Gastrocnemius medialis (tissue), 4 donors: Measurements from ENCODE around the gene MYLK. TPM values are rescaled to one million over a fixed set of nuclear protein-coding genes. Genes with fewer than 3 reads are reported as not detected.
A peak's percentile ranks its signal among the peaks of the same experiment; 100 is the strongest.
"Not testable (repeated sequence)": the region's sequence is repeated elsewhere in the genome, so short reads cannot be mapped to it uniquely, and the experiment has no call there.

ENCODE experiments used
- ATAC-seq, 2 donors: fragments of 150-250 bp; one replicate each; pipeline ENCODE4 v1.9.1; 2016
- DNase-seq, 2 donors: peaks; one replicate each; pipeline ENCODE4 v3.0.0-alpha.2; 2019
- H3K27ac ChIP-seq, 4 donors: fragments of 200-600 bp; sonication (generic); 1 replicate in 1 of 4; 2 replicates in 3 of 4; pipeline ENCODE4 v1.5.1; 2016 to 2018; ENCODE audit warnings: mild to moderate bottlenecking in 2 of 4, moderate library complexity in 1 of 4
- H3K27me3 ChIP-seq, 3 donors: fragments of 200-600 bp; sonication (generic) in 2 of 3; 1 replicate in 1 of 3; 2 replicates in 2 of 3; pipeline versions ENCODE4 v1.5.1 to v1.6.0; 2016 to 2019; ENCODE audit warnings: mild to moderate bottlenecking in 1 of 3, moderate library complexity in 1 of 3
- H3K36me3 ChIP-seq, 2 donors: fragments of 200-600 bp; sonication (generic) in 1 of 2; one replicate each; pipeline ENCODE4 v1.5.1; 2017 to 2018
- H3K4me1 ChIP-seq, 2 donors: fragments of 200-600 bp; sonication (generic) in 1 of 2; one replicate each; pipeline ENCODE4 v1.5.1; 2016 to 2017; ENCODE audit warnings: mild to moderate bottlenecking in 2 of 2
- H3K4me3 ChIP-seq, 4 donors: fragments of 200-600 bp; sonication (generic) in 3 of 4; 1 replicate in 1 of 4; 2 replicates in 3 of 4; pipeline ENCODE4 v1.5.1; 2016 to 2019; ENCODE audit warnings: mild to moderate bottlenecking in 2 of 4
- H3K9me3 ChIP-seq, 3 donors: fragments of 200-600 bp; sonication (generic) in 2 of 3; 1 replicate in 1 of 3; 2 replicates in 2 of 3; pipeline ENCODE4 v1.5.1; 2016 to 2019
- POLR2A ChIP-seq, 2 donors: fragments of 450-650 bp; IDR thresholded peaks; one replicate each; pipeline ENCODE4 v1.6.1; 2017; ENCODE audit warnings: antibody characterized with exemption in 2 of 2, mild to moderate bottlenecking in 2 of 2, moderate library complexity in 2 of 2
- in situ Hi-C, 4 donors: fragments of 200-750 bp; cut with MboI; loops; one replicate each; pipeline versions ENCODE4 v1.15.0 to v1.8.0; 2017; ENCODE audit warnings: low sequenced_read_pairs in 4 of 4
- intact Hi-C: fragments of 100-400 bp; cut with DNase I; formaldehyde crosslinking; loops from one replicate; pipeline ENCODE4 v1.15.1; 2023; ENCODE audit warnings: low total_unique reads
- total RNA-seq, 4 donors: library from RNA; depleted of rRNA; stranded (reverse); fragments of >200 nt; gene quantifications; one replicate each; pipeline versions ENCODE4 v1.1.0 to v1.2.3, GENCODE V29; 2016
- TF ChIP-seq, protein P1 (sequence below), 5 experiments: fragments of 450-650 bp in 3 of 5; fragments of 200-600 bp in 2 of 5; sonication (generic) in 2 of 5; IDR thresholded peaks in 4 of 5; conservative IDR thresholded peaks in 1 of 5; 1 replicate in 4 of 5; 2 replicates in 1 of 5; pipeline ENCODE4 v1.5.1; 2016 to 2019; ENCODE audit warnings: antibody characterized with exemption in 5 of 5, mild to moderate bottlenecking in 3 of 5, moderate library complexity in 3 of 5

MYLK gene
- total RNA-seq, 4 donors from 2014 or later: 5.6 to 19.6 (median 8.8) TPM

DNA sequence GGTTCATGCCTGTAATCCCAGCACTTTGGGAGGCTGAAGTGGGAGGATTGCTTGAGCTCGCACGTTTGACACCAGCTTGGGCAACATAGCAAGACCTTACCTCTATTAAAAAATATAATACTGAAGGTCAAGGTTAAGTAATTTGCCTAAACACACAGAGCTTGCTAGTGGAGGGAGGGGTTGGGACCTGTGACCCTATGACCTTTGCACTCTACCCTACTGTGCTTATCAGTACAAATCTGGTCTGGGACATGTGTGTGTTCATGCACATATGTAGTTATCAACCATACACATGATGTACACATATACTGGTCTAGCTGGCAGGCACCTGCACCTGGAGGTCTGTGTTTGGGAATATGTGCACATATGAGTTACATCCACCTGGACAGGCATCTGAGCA is 181.4 kb downstream of the MYLK start:
- no peak for TF ChIP-seq POLR2A (IDR thresholded peaks at IDR 0.05)
- TF ChIP-seq, protein P1, sequence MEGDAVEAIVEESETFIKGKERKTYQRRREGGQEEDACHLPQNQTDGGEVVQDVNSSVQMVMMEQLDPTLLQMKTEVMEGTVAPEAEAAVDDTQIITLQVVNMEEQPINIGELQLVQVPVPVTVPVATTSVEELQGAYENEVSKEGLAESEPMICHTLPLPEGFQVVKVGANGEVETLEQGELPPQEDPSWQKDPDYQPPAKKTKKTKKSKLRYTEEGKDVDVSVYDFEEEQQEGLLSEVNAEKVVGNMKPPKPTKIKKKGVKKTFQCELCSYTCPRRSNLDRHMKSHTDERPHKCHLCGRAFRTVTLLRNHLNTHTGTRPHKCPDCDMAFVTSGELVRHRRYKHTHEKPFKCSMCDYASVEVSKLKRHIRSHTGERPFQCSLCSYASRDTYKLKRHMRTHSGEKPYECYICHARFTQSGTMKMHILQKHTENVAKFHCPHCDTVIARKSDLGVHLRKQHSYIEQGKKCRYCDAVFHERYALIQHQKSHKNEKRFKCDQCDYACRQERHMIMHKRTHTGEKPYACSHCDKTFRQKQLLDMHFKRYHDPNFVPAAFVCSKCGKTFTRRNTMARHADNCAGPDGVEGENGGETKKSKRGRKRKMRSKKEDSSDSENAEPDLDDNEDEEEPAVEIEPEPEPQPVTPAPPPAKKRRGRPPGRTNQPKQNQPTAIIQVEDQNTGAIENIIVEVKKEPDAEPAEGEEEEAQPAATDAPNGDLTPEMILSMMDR (IDR thresholded peaks at IDR 0.05 in 4 of 5, conservative IDR thresholded peaks at IDR 0.05 in 1 of 5): no peak
- Histone ChIP-seq H3K4me3 (no peak overlapping the region), H3K27me3 (no peaks in the 10 kb centered on the region), H3K4me1 (no peaks in the 10 kb centered on the region), H3K36me3 (no peaks in the 10 kb centered on the region), H3K27ac (no peak overlapping the region), H3K9me3 (no peaks in the 10 kb centered on the region)
- no peak for ATAC-seq
- intact Hi-C loops (loop anchor here (1.0 kb wide), 1 partner anchor 50 kb away; no protein-coding TSS in a partner anchor), in situ Hi-C loops (no loop called here)
- no peak for DNase-seq

DNA sequence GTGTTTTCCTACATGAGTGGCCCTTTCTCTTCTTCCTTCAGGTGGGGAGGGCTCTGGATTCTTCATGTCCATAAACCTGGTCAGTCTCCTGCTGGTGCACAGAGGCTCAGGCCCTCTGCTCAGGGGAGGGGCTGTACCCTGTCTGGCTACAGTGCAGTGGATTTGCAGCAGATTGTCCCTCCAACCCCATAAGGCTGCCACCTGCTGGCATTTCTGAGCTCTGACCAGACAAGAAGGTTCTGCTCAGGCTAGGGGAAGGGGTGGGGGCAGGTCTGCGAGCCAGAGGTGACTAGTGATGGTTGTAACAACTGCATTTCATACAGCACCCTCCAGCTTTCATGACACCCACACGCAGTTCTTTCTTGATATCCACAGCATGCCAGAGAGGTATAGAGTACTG is 182.1 kb downstream of the MYLK start:
- in situ Hi-C loops, ATAC-seq, H3K9me3 ChIP-seq, DNase-seq, H3K36me3 ChIP-seq, H3K4me3 ChIP-seq, H3K27ac ChIP-seq, H3K4me1 ChIP-seq, H3K27me3 ChIP-seq: not testable (repeated sequence)
- TF ChIP-seq, protein P1 (IDR thresholded peaks at IDR 0.05 in 4 of 5, conservative IDR thresholded peaks at IDR 0.05 in 1 of 5): peak in 4 of 5 experiments; percentile 13 to 48 (median 36)
- intact Hi-C loops: loop anchor here (1.0 kb wide), 1 partner anchor 50 kb away; no protein-coding TSS in a partner anchor

DNA sequence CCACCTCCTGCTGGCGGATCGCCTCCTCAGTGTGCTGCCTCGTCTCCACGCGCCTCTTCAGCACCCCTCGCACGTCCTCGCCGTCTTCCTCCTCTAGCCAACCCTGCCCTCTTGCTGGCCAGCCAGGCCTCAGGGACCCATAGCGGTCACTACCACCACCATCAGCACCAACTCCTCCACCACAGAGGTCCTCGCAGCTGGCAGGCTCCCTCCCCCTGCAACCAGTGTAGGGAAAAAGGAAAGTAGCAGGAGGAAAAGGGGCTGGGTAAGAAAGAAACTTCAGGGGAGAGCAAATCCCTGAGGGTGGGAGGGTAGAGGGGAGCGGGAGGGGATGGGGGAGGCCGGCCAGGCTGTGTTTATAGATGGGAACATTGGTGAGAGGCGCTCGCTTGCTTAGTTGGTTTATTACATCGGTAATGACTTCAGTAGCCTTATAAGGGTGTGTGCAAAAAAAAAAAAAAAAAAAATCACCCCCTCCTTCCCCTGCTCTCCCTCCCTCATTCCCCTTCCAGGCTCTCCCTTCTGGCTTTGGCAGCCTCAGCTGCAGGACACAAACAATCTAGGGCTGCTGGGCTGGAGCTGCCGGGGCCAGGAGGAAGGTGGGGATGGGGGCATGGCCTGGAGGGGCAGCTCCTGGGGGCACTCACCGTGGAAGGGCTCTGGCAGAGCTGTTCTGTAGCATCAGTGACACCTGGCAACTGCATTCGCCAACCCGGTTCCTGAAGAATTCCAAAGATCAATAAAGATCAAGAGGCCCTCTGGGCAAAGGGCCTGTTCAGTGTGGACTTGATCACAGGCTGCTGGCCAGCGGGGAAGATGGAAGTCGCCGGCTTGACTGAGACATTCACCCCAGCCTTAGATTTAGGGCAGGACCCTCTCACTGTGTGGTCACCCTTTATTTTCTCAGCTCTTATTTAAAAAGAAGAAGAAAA is 183.1 kb downstream of the MYLK start:
- no peak for DNase-seq
- Histone ChIP-seq H3K4me1 (no peaks in the 10 kb centered on the region), H3K27ac (peak overlapping the region; percentile 59 to 78 (median 63)), H3K9me3 (no peaks in the 10 kb centered on the region), H3K4me3 (peak overlapping the region; percentile 22 to 43 (median 32)), H3K36me3 (no peaks in the 10 kb centered on the region), H3K27me3 (no peaks in the 10 kb centered on the region)
- ATAC-seq: peak; percentile 51 to 54
- intact Hi-C loops: no loop called here
- TF ChIP-seq POLR2A (IDR thresholded peaks at IDR 0.05): no peak
- TF ChIP-seq, protein P1 (IDR thresholded peaks at IDR 0.05 in 4 of 5, conservative IDR thresholded peaks at IDR 0.05 in 1 of 5): no peak
- in situ Hi-C loops: no loop called here

DNA sequence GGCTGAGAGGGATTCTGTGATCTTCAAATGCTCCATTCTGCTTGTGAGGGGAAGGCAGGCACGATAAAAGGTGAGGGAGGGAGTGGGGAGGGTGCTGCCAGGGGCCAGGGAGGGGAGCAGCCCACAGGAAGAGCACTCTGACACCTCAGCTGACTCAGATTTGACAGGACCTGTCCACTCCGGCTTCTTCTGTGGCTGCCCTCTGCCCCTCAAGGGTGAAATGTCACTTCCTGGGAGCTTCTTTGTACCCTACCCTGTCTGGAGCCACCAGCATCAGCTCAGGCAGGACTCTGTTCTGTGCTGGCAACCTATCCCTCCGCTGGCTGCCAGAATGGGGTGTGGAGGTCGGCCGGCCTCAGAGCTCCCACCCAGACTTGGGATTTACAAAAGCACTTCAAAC is 185.3 kb downstream of the MYLK start:
- in situ Hi-C loops (no loop called here), intact Hi-C loops (loop anchor here (1.0 kb wide), 1 partner anchor 44 kb away; no protein-coding TSS in a partner anchor)
- DNase-seq (no peak), ATAC-seq (no peak)
- Histone ChIP-seq H3K9me3 (no peaks in the 10 kb centered on the region), H3K27me3 (no peaks in the 10 kb centered on the region), H3K27ac (peak overlapping the region; percentile 18 to 78 (median 56)), H3K4me1 (peaks cover 4 to 14% of the 10 kb centered on the region in 2 donors), H3K4me3 (peak overlapping the region; percentile 13 to 43 (median 18)), H3K36me3 (no peaks in the 10 kb centered on the region)
- no peak for TF ChIP-seq POLR2A (IDR thresholded peaks at IDR 0.05)
- TF ChIP-seq, protein P1 (IDR thresholded peaks at IDR 0.05 in 4 of 5, conservative IDR thresholded peaks at IDR 0.05 in 1 of 5): no peak
